Cerebellar cortex (tissue), 1 donor: ENCODE measurements around the gene PEX11B.
"Not testable (repeated sequence)": the region's sequence is repeated elsewhere in the genome, so short reads cannot be mapped to it uniquely, and the experiment has no call there.

ENCODE experiments used
- DNase-seq: peaks from one replicate; pipeline ENCODE4 v3.0.0-alpha.2; 2015; ENCODE audit warnings: low spot score

Gene PEX11B

DNA sequence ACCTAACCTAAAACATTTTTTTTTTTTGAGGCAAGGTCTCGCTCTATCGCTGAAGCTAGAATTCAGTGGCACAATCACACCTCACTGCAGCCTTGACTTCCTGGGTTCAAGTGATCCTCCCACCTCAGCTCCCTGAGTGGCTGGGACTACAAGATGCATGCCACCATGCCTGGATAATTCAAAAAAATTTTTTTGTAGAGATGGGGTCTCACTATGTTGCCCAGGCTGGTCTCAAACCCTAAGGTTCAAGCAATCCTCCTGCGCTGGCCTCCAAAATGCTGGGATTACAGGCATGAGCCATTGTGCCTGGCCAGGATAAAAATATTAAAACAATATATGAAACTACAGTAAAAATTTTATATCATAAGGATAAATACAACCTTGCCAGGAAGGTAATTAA, 34.4 kb upstream of the PEX11B start:
- no peak for DNase-seq

DNA sequence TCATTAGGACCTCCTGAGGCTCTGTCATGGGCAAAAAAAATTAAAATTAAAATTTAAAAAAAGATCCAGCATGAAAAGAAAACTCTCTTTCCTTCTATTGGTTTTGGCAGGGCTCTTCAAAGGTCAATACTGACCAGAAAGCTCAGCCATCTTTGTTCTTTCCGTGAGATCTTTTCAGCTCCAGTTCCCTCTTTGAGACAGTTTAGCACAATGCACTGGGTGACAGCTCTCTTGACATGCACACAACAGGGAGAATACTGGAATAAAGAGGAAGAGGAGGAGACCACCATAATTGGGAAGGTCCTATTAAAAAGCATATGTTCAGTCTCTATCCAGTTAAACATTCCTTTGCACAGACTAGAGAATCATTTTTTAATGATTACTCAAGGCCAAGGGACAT, 33.0 kb upstream of the PEX11B start:
- no peak for DNase-seq

DNA sequence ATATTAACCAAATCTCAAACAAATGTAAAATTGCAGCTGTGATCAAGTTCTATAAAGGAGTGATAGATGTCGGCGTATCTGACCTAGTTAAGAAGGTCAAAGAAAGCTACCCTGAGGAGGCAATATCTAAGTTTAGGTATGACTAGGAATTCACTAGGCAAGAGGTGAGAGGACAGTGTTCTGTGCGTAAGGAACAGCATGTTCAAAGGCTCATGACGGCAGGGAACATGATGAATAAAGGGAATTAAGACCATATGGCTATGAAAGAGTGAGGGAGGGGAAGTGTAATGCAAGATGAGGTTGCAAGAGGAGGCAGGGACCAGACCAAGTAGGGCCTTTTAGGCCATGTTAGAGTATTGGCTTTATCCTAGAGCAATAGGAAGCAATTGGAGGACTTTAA, 30.7 kb upstream of the PEX11B start:
- peak; percentile 9 for DNase-seq

DNA sequence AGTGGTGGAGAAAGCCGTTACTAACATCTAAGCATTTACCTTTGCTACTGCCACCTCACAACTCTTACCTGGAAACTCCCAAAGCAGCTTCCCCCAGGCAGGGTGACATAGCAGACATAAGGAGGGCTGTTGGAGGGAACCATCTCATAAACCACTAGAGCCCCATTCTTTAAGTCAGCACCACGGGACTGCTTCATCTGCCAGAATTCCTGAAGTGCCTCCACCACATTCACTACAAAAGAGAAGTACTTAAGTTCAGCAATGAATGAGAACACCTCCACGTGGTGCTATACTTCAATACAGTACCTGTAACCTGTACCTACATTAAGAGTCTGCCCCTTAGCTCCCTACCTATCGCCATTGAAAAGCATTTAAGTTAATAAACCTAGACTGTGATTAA, 29.0 kb upstream of the PEX11B start:
- no peak for DNase-seq

DNA sequence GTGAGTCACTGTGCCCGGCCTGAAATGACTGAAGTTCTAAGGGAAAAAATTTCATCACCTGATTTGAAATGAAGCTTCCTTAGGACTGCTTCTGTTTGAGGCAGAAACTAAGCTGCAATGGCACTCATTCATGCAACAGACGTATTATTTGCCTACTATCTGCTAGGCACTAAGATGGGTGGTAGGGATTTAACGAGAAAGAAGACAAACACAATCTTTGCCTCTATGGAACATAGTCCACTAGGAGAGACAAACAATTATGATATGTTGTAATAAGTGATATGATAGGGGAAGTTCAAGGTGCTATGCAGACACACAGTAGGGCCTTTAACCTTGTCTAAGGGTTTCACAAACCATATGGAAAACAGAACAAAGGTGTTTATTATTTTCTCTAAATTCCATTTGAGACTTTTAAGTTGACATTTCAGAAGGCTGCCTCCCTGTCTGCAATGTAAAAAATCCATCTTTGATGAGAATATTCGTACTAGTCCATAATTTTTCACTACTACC, 28.0 kb upstream of the PEX11B start:
- DNase-seq = no peak

DNA sequence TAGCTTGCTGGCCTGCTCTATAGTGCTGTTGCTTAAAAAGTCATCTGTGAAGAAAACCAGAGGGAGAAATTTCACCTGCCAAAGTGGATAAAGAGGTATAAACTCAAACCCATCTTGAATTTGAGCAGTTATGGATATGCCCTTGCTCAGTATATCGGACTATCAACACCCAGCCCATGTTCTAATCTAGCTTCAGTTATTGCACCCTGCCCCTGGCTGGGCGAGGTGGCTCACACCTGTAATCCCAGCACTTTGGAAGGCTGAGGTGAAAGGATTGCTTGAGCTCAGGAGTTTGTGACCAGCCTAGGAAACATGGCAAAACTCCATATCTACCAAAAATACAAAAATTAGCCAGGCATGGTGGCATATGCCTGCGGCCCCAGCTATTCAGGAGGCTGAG, 26.0 kb upstream of the PEX11B start:
- no peak for DNase-seq

DNA sequence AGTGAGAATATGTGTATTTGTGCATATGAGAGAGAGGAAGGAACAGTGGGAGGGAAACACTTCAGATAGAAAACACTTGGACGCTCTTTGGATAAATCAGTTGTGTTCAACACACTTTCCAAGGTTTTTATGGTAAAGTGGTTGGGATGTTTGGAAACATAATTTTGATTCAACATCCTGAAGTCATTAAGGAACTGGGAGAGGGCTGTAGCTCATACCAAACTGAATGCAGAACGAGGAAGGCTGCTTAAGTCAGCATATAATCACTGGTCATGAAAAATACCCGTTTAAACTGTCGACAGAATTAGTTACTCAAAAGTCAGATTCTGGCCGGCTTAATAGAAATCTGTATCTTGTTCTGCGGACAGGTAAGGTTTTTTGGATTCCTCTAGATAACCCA, 24.4 kb upstream of the PEX11B start:
- DNase-seq = no peak

DNA sequence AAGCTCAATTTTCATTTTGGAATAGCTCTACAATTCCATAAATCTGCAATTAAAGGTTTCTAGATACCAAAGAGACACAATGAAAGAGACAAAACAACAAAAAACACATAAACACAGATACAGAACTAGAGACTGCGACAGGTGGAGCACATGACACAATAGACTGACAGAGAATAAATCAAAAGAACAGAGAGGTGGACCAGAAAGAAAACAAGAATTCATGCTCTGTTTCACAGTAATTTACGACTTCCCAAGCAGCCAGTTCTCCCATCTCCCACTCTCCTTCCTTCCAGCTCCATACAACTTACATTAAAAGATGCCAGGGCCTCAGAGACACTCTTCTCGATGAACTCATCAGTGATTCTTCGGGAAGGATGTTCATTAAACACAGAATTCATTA, 23.9 kb upstream of the PEX11B start:
- no peak for DNase-seq

DNA sequence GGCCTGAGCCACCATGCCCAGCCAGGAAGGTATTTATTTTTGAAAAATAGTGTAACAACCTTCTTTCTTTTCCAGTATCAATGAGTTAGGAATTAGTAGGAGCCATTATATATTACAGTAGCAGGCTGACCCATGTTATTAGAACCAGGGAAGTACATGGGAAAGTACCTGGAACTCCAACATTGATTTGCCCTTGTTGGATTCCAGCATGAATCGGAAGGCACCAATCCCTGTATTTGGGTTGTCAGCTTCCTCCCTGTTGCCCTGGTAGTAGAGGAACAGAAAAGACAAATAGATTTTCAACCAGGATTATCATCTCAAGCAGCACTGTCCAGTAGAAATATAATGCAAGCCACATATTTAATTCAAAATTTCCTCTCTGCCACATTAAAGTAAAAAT, 18.9 kb upstream of the PEX11B start:
- DNase-seq = no peak

DNA sequence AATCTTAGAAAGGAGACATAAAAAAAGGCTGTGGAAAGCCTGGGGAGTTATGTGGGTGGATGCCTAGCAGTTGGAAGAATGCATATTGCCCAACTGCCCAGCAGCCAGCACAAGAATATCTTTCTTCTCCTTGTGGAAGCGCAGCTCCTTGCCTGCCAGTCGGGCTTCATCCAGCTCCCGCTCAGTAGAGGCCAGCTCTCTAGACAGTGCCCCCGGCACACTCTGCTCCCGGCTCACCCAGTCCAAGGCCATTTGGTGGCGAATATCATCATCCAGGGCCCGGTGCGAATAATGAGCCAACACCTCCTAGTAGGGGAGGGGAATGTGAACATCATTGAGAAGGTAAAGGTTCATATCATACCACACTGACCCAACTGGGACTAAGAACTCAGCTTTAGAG, 17.7 kb upstream of the PEX11B start:
- no peak for DNase-seq

DNA sequence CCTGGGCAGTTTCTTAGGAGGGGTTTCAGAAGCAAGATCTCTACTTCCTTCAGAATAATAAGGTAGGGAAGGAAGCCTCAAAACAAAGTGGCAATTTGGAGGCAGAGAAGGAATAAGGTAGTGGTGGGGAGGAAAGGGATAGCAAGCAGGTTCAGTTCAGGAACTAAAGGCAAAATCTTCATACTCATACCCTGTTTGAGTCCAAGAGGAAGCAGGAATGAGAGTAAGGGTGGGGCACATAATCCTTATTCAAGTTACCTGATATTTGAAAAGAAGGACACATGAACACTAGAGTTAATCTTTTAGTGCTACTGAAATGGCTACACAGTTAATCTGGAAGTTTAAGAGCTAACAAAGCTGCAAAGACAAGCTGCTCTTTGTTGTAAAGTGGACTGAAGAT, 17.2 kb upstream of the PEX11B start:
- no peak for DNase-seq

DNA sequence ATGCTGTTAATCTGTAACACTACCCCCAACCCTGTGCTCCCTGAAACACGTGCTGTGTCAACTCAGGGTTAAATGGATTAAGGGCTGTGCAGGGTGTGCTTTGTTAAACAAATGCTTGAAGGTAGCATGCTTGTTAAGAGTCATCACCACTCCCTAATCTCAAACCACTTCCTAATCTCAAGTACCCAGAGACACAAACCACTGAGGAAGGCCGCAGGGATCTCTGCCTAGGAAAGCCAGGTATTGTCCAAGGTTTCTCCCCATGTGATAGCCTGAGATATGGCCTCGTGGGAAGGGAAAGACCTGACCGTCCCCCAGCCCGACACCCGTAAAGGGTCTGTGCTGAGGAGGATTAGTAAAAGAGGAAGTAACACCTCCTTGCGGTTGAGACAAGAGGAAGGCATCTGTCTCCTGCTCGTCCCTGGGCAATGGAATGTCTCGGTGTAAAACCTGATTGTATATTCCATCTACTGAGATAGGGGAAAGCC, 14.0 kb upstream of the PEX11B start:
- DNase-seq = not testable (repeated sequence)

DNA sequence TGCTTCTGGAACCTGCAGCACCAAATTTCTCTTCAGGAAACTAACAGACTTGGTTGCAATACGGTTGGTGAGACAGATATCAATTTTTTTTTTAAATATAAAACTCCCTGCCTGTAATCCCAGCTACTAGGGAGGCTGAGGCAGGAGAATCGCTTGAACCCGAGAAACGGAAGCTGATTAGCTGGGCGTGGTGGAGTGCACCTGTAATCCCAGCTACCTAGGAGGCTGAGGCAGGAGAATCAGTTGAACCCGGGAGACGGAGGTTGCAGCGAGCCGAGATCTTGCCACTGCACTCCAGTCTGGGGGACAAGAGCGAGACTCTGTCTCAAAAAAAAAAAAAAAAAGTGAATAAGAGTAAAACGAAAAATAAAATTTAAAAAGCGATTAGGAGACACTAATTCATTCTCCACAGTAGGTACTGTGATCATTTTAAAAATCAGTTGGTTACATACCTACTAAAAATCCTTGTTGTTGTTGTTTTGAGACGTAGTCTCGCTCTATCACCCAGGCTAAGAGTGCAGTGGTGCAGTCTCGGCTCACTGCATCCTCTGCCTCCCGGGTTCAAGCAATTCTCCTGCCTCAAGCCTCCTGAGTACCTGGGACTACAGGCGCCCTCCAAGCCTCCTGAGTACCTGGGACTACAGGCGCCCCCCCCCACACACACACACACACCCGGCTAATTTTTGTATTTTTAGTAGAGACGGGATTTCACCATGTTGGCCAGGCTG, 9.6 kb upstream of the PEX11B start:
- no peak for DNase-seq

DNA sequence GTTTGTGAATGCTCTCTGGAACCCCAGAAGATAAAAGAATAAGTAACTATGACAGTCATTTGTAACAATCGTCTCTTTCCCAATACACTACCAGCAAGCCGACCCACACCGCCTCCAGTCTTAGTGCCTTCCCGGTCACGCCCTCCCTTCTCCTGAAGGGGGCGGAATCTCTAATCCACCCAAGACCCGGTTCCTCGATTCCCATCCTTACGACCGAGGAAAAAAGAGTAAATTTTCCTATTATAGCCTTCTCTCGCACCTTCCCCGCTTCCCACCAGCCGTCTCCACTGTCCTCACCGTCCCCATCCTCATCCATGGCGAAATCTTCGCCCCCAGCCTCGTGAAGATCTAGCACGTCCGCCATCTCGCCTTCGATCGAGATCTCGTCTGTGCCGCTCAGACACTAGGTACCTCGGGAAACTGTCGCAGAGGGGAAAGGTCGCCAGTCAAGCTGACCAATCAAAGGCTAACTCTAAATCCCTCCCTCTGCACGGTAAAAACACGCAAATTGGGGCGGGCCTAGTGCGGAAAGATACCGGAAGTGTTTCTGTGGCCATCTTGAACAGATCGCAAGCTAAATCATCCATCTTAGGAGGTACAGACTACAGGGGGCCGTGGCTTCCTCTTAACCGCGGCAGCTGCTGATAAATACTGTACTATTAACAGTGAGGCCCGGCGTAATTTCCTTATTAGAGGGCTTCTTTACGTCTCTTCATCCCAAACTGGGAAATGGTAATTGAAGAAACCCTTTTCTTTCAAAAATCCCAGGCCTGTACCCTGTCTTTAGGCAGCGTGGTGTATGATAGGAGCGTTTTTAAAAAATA, 8.8 kb upstream of the PEX11B start, which contains the start of gene RBM8A:
RBM8A (minus strand) TSS at position 422 of the 824 bp plus-strand sequence; CDS start at position 364, 58 bp downstream.
- DNase-seq = peak; percentile 99

DNA sequence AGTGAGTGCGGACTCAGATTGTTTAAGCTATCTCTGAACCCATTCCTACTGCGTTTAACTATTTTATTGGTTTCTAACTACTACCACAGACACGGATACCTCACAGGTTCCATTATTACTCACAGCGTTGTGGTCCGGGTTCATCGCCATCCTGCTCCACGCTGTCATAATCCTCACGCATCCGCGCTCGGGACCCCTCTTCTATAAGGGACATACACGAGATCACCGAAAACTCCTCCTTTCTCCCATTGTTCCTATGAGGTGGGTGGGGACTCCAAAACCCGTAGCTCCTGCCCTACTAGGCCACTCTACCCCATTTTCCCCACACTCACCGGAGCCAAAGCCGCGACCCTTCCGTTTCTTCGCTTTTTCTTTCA, 8.2 kb upstream of the PEX11B start:
- no peak for DNase-seq

DNA sequence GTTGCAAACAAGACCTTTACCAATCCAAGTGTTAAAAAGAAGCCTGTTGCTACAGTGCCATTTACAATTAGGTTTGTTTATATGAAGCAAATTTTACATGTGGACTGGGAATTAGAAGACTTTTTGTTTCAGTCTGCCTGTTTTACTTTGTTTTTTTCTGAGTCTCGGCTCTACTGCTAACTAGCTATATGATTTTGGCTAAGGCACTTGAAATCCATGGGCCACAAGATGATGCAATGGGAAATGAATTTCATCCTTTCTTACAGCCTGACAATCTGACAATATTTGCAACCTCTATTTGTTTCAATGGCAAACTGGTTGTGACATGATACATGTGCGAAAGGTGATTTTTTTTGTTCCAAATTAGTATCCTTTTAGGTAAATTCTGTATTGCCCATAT, 3.7 kb upstream of the PEX11B start:
- DNase-seq = no peak

DNA sequence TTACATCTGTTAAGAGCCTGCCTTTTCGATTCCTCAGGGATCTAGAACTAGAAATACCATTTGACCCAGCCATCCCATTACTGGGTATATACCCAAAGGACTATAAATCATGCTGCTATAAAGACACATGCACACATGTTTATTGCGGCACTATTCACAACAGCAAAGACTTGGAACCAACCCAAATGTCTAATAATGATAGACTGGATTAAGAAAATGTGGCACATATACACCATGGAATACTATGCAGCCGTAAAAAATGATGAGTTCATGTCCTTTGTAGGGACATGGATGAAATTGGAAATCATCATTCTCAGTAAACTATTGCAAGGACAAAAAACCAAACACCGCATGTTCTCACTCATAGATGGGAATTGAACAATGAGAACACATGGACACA, 1.8 kb upstream of the PEX11B start:
- DNase-seq = not testable (repeated sequence)

DNA sequence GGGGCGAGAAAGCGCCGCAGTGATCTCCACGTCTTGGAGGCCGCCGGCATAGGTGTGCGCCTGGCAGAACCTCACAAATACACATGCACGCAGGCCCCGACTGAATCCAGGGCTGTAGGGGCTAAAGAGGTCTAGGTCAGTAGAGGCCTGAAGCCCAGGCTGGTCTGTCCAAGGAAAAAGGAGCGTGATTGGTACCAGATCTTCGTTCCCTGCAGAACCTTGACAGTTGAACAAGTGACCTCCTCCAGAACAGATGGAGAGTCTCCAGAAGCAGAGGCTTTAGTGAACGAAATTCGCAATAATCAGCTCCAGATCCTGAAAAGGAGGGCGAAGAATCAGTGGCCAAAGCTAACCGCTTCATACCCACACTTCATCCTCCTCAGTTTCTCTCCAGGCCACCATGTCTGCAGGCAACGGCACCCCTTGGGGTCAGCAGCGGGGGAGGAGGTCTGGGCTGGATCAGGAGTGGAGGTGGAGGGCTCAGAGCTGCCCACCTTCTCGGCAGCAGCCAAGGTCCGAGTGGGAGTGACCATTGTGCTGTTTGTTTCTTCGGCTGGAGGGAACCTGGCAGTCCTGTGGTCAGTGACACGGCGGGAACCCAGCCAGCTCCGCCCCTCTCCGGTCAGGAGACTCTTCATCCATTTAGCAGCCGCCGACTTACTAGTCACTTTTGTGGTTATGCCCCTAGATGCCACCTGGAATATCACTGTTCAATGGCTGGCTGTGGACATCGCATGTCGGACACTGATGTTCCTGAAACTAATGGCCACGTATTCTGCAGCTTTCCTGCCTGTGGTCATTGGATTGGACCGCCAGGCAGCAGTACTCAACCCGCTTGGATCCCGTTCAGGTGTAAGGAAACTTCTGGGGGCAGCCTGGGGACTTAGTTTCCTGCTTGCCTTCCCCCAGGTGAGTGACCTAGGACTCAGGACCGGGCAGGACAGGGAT, 749 bp upstream of the PEX11B start:
- peak; percentile 76 for DNase-seq

DNA sequence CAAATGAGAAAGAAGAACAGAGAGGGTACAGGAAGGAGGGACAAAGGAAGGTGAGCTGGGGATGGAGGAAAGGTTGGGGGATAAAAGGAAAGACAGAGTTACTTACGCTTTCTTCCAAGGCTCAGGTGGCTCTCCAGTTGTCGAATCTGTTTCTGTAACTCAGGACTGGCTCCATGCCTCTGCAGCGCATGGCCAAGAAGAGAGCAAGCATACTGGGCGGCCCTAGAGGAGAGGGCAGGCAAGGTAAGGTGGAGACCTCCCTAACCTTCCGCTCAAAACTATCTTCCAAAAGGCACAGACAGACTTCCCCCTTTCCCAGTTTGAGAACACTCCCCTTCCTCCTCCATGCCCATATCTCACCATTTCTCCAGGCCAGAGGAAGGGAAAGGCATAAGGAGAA, 922 bp downstream of the PEX11B start:
- peak; percentile 20 for DNase-seq

DNA sequence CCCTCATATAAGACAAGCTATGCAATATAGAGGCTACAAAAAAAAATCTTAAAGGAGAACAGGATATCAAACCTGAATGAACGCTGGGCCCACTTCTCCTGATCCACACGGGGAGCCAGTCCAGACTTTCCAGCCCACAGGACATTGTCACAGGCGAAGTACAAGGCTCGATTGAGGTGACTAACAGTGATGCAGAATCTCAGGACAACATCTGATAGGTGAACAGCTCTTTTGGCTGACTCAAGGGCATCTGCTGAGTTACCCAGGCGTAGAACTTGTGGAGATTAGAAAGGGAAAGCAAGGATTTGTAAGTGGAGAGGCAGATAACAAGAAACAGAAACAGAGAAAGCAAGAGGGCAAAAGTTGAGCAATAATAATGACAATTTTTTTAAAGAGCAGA, 1.8 kb downstream of the PEX11B start:
- no peak for DNase-seq

DNA sequence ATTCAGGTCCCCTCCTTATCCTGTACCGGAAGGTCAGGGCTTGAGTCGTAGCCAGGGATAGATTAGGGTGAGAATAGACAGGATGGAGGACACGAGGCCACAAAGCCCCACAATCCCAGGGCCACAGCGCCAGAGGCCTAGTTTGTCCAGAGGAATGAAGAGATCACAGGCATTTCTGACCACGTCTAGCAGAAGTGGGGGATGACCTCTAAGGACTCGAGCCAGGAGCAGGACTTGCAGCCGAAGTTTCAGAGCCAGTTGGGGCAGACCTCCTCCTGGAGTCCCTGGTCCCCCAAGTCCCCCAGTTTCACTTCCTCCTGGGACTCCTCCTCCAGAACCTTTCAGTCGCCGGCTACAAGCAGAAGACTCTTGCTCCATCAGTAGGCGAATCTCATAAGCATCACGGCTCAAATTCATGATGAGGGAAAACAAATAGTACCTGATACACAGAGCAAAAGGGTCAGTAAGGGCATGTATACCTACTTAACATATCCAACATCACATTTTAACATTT, 6.3 kb downstream of the PEX11B start:
- DNase-seq = no peak

DNA sequence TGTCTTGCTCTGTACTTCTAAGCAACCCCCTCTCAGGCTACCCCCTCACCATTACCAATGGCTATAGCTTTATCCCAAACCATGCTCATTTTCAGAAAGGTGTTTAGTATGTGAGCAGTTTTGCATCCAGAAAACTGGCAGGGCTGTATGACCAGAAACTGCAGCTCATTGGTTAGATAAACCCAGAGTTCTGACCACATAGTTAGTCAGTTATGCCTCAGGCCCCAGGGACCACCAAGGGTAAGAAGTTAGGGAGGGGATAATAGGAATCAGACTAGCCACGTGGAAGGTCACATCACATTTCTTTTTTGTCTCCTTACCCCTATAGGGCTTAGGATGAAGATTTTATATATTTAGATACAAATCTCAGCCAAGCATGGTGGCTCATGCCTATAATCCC, 9.9 kb downstream of the PEX11B start:
- no peak for DNase-seq
